Lung (tissue), 12 donors: ENCODE data around the gene PSORS1C2. TPM values are rescaled to one million over a fixed set of nuclear protein-coding genes. Genes with fewer than 3 reads are reported as not detected.

Experiments
- ATAC-seq: fragments of 200-7000 bp; cut with Tn5 transposase; one replicate; pipeline ENCODE4 v1.9.1; 2020; ENCODE audit warnings: moderate number of reproducible peaks; ENCODE audit not compliant: insufficient read depth, low FRiP score
- DNase-seq, 3 donors: peaks; one replicate each; pipeline ENCODE4 v3.0.0-alpha.2; 2013 to 2017
- H3K27ac ChIP-seq, 2 donors: one replicate each; pipeline ENCODE4 v1.5.1; 2013; ENCODE audit warnings: mild to moderate bottlenecking in 2 of 2, moderate library complexity in 2 of 2, control low read depth in 1 of 2, inconsistent platforms in 1 of 2, low read depth in 1 of 2, low read length in 1 of 2
- H3K27me3 ChIP-seq, 3 donors: one replicate each; pipeline ENCODE4 v1.5.1; 2013; ENCODE audit warnings: low read length in 2 of 3; ENCODE audit not compliant: control insufficient read depth in 3 of 3, insufficient read depth in 3 of 3
- H3K36me3 ChIP-seq, 4 donors: one replicate each; pipeline ENCODE4 v1.5.1; 2013; ENCODE audit warnings: low read length in 4 of 4, mild to moderate bottlenecking in 1 of 4, moderate library complexity in 1 of 4; ENCODE audit not compliant: control insufficient read depth in 4 of 4, insufficient read depth in 4 of 4
- H3K4me1 ChIP-seq, 5 donors: one replicate each; pipeline ENCODE4 v1.5.1; 2013; ENCODE audit warnings: low read length in 5 of 5, mild to moderate bottlenecking in 2 of 5, moderate library complexity in 1 of 5; ENCODE audit not compliant: control insufficient read depth in 5 of 5, insufficient read depth in 5 of 5
- H3K4me3 ChIP-seq: one replicate; pipeline ENCODE4 v1.5.1; 2013; ENCODE audit warnings: mild to moderate bottlenecking, control low read depth, moderate library complexity
- H3K9ac ChIP-seq, 2 donors: one replicate each; pipeline ENCODE4 v1.5.1; 2013; ENCODE audit warnings: low read length in 2 of 2, control low read depth in 1 of 2; ENCODE audit not compliant: insufficient read depth in 1 of 2
- H3K9me3 ChIP-seq, 4 donors: one replicate each; pipeline ENCODE4 v1.5.1; 2013; ENCODE audit warnings: low read length in 3 of 4, mild to moderate bottlenecking in 1 of 4, moderate library complexity in 1 of 4; ENCODE audit not compliant: control insufficient read depth in 4 of 4, insufficient read depth in 3 of 4
- WGBS, 2 donors: extraction: QIAGEN DNeasy Blood & Tissue Kit; methylation state at CpG; one replicate each; pipeline ENCODE4 v1.1.7; 2013; 5-methylcytosine and 5-hydroxymethylcytosine counted together
- polyA plus RNA-seq, 2 donors: library from polyadenylated mRNA; stranded (reverse); fragments of 200-250 nt; gene quantifications; one replicate each; pipeline ENCODE4 v1.2.1, GENCODE V29; 2013
- total RNA-seq, 2 donors: library from RNA; depleted of rRNA in 1 of 2; stranded (reverse); fragments of >200 nt in 1 of 2; gene quantifications; one replicate each; pipeline ENCODE4 v1.2.1, GENCODE V29; 2014 to 2021
- TF ChIP-seq, protein P1 (sequence below): IDR thresholded peaks from 2 replicates; pipeline ENCODE4 v1.5.1; 2012; ENCODE audit warnings: mild to moderate bottlenecking; ENCODE audit errors: control extremely low read depth, extremely low read depth
- donor health status: control.
- donor health status: control.
- donor health status: Bipolar disorder and iron deficiency.
- donor health status: healthy.
- donor health status: DM: yes; HTN: yes; CAD: no.

PSORS1C2 gene
- total and polyA plus RNA-seq, 4 donors, result not detected

DNA sequence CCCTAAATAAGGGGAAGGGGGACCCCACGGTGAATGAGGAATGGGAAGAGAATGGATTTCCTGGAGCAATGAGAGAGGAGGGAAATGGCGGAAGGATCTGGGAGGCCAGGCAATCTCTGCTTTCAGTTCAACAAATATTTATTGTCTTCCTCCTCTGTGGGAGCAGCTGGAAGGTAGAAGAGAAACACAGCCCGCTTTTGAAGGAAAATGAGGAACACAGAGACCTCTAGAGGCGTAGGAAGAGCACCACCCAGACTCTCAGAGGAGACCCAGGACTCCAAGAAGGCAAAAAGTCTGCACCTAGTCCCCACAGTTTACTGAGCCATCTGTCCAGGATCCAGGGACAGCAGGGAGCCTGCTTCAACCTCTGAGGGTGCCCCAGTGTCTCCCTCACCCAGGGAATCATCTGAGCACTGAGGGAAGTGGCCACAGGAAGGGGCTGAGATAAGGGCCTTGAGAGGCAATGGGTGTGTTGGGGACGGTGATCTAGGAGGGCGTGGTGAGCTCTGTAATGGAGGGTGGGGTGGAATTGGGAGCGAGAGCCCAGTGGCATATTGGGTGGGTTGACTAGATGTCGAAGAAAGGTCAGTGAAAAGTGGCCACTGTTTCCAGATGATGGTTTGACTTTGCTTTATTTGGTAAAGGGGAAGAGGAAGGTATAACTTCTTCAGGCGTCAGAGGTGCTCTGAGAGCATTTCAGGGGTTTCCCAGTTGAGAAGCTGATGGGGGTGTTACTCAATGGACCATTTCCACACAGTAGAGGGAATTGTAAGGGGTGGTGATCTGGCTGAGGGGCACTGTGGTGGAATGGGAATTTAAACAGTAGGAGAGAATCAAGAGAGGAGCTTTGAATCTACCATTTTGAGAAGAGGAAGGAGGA is 23.7 kb downstream of the PSORS1C2 start:
- 48 to 50% methylated on average over 9 of the region's 9 CpGs for WGBS, 2 donors
- ATAC-seq, result no peak
- Histone ChIP-seq H3K4me1 (peaks cover 0 to 20% (median 0%) of the 10 kb centered on the region in 5 donors), H3K9me3 (no peaks in the 10 kb centered on the region), H3K27ac (peak overlapping the region in 1 of 2 donors; percentile 19), H3K36me3 (no peaks in the 10 kb centered on the region), H3K27me3 (peaks cover 0 to 5% (median 2%) of the 10 kb centered on the region in 3 donors), H3K9ac (no peak overlapping the region), H3K4me3 (no peak overlapping the region)
- TF ChIP-seq, protein P1, sequence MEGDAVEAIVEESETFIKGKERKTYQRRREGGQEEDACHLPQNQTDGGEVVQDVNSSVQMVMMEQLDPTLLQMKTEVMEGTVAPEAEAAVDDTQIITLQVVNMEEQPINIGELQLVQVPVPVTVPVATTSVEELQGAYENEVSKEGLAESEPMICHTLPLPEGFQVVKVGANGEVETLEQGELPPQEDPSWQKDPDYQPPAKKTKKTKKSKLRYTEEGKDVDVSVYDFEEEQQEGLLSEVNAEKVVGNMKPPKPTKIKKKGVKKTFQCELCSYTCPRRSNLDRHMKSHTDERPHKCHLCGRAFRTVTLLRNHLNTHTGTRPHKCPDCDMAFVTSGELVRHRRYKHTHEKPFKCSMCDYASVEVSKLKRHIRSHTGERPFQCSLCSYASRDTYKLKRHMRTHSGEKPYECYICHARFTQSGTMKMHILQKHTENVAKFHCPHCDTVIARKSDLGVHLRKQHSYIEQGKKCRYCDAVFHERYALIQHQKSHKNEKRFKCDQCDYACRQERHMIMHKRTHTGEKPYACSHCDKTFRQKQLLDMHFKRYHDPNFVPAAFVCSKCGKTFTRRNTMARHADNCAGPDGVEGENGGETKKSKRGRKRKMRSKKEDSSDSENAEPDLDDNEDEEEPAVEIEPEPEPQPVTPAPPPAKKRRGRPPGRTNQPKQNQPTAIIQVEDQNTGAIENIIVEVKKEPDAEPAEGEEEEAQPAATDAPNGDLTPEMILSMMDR, result no peak
- peak in 1 of 3 donors; percentile 19 for DNase-seq

DNA sequence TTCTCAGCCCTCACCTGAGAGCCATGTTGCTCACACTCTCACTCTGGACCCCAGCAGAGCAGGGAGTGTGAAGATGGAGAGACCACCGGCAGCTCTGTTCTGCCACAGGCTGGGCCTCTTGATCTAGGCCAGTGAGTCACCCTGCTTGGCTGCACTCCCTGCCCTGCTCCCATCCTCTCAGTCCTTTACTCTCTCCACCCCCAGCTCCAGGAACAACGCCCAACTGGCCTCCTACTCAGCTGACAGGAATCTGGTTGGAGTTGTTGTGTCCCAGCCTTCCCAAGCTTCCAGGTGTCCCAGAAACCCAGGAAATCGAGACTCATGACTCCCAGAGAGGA is 24.4 kb downstream of the PSORS1C2 start, which contains the start of gene PSORS1C1:
PSORS1C1 (plus strand) TSS at position 260 of the 338 bp plus-strand sequence. CDS start 14,833 bp downstream, outside the sequence.
- TF ChIP-seq, protein P1, result no peak
- Histone ChIP-seq H3K27me3 (peaks cover 0 to 11% (median 9%) of the 10 kb centered on the region in 3 donors), H3K27ac (peak within 1 kb of the TSS in 1 of 2 donors; percentile 71), H3K4me1 (peaks cover 0 to 18% (median 0%) of the 10 kb centered on the region in 5 donors), H3K4me3 (no peak within 1 kb of the TSS), H3K36me3 (no peaks in the 10 kb centered on the region), H3K9me3 (no peaks in the 10 kb centered on the region), H3K9ac (no peak within 1 kb of the TSS)
- ATAC-seq (peak; percentile 86), DNase-seq (peak in 1 of 3 donors; percentile 16)
- 26 to 37% methylated on average over 3 of the region's 3 CpGs for WGBS, 2 donors

DNA sequence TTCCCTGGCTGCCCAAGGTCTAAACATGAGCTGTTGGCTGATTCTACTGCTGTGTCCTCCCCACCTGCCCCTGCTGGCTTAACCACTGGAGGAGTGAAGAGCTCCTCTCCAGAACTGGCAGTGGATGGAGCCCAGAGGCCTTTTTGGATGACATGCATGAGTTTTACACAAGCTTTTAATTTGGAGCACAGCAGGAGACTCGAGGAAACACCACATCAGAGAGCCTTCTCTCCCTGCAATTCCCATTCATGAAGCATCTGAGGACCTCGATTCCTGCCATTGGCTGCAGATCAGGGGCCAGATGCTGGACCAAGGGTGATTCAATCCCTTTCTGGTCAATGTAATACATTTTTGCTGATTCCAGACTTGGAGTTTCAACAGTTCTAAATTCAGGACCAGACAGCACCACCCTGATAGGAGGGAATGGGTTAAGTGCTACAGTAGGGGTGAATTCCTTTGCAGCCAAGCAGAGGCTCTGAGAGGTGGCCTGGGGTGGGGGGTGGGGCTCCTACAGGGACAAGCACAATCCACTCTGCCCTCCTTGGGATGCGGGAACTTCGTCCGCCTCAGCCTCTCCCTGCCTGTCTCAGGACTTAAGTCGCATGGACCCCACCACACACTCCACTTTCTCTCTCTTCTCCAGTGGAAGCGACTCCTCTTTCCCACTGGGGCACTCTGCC is 24.9 kb downstream of the PSORS1C2 start:
- Histone ChIP-seq H3K9me3 (no peaks in the 10 kb centered on the region), H3K27ac (peak overlapping the region in 1 of 2 donors; percentile 71), H3K36me3 (no peaks in the 10 kb centered on the region), H3K27me3 (peaks cover 0 to 11% (median 10%) of the 10 kb centered on the region in 3 donors), H3K4me1 (peaks cover 0 to 18% (median 0%) of the 10 kb centered on the region in 5 donors), H3K4me3 (no peak overlapping the region), H3K9ac (no peak overlapping the region)
- WGBS, 2 donors, result 59 to 77% methylated on average over 7 of the region's 7 CpGs
- TF ChIP-seq, protein P1, result no peak
- no peak for ATAC-seq
- DNase-seq, result no peak
